Measurements from ENCODE around the gene SASS6.

DNA sequence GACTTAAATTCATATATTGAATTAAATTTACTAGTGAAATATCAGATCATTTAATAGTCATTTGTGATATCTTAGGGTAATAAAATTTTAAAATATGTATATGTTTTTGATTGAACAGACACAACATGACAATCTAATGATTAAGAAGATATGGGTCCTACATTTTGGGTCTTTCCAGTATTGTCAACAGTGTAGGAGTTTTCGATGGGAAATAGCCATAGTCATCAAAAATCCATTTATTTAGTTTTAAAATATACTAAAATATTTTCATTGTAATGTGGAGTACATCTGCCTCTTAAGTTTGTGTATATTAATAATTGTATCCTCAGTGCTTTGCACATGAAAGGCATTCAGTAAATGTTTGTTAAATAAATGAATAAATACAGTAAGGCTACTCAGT is 14.2 kb upstream of the SASS6 start:
- TF ChIP-seq POLR2A (IDR thresholded peaks at IDR 0.05) (no peak), POLR2AphosphoS5 (IDR thresholded peaks at IDR 0.05) (no peak)
- TF ChIP-seq, protein P1, sequence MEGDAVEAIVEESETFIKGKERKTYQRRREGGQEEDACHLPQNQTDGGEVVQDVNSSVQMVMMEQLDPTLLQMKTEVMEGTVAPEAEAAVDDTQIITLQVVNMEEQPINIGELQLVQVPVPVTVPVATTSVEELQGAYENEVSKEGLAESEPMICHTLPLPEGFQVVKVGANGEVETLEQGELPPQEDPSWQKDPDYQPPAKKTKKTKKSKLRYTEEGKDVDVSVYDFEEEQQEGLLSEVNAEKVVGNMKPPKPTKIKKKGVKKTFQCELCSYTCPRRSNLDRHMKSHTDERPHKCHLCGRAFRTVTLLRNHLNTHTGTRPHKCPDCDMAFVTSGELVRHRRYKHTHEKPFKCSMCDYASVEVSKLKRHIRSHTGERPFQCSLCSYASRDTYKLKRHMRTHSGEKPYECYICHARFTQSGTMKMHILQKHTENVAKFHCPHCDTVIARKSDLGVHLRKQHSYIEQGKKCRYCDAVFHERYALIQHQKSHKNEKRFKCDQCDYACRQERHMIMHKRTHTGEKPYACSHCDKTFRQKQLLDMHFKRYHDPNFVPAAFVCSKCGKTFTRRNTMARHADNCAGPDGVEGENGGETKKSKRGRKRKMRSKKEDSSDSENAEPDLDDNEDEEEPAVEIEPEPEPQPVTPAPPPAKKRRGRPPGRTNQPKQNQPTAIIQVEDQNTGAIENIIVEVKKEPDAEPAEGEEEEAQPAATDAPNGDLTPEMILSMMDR (IDR thresholded peaks at IDR 0.05), result no peak

All from breast epithelium (tissue), 3 donors.